Measurements from ENCODE around the gene CYFIP2. TPM values are rescaled to one million over a fixed set of nuclear protein-coding genes. Genes with fewer than 3 reads are reported as not detected.
"Not testable (repeated sequence)": the region's sequence is repeated elsewhere in the genome, so short reads cannot be mapped to it uniquely, and the experiment has no call there.

The CYFIP2 gene
- total RNA-seq, 1 donor from 2014 or later = 37.4 TPM

DNA sequence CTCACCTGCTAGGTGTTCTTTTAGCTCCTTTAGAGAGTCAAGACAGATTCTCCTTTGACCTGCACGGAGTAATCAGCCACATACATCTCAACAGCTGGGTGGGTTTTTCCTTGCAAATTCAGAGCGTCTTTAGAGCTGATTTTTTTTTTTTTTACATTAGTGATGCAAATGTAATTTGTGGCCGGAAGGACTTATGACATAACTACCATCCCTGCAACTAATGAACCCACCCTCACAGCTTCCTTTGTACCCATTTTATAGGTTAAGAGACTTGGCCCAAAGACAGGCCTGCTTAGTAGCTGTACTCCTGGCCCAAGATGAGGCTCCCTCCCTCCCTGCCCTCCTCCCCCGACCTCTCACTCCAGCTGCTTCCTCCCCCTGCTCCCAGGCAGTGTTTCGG lies 124.2 kb downstream of the CYFIP2 start:
- Mint-ChIP-seq H3K36me3 (ENCODE audit: low read depth) (peaks cover 5% of the 10 kb centered on the region), H3K4me3 (ENCODE audit: unreplicated experiment) (no peak overlapping the region), H3K4me1 (ENCODE audit: low read depth) (peaks cover 65% of the 10 kb centered on the region), H3K9me3 (ENCODE audit: low read depth) (peaks cover 2% of the 10 kb centered on the region), H3K27ac (ENCODE audit: unreplicated experiment) (peak overlapping the region; percentile 90), H3K27me3 (ENCODE audit: low read depth) (no peaks in the 10 kb centered on the region)
- no peak for TF ChIP-seq CTCF (IDR thresholded peaks at IDR 0.05)
- DNase-seq (ENCODE audit: low spot score) = no peak

- no peaks in the 10 kb centered on the region for H3K27me3 Mint-ChIP-seq (ENCODE audit: low read depth)
- no peak for TF ChIP-seq CTCF (IDR thresholded peaks at IDR 0.05)
- no peak for DNase-seq (ENCODE audit: low spot score)
- H3K36me3 Mint-ChIP-seq (ENCODE audit: low read depth) = peaks cover 5% of the 10 kb centered on the region
- no peak overlapping the region for H3K4me3 Mint-ChIP-seq (ENCODE audit: unreplicated experiment)
- H3K4me1 Mint-ChIP-seq (ENCODE audit: low read depth) = peaks cover 59% of the 10 kb centered on the region
- peaks cover 2% of the 10 kb centered on the region for H3K9me3 Mint-ChIP-seq (ENCODE audit: low read depth)
- H3K27ac Mint-ChIP-seq (ENCODE audit: unreplicated experiment) = peak overlapping the region; percentile 90
Measured at GRCh38 chr5:157390551-157391297, 124.8 kb downstream of the CYFIP2 start.

DNA sequence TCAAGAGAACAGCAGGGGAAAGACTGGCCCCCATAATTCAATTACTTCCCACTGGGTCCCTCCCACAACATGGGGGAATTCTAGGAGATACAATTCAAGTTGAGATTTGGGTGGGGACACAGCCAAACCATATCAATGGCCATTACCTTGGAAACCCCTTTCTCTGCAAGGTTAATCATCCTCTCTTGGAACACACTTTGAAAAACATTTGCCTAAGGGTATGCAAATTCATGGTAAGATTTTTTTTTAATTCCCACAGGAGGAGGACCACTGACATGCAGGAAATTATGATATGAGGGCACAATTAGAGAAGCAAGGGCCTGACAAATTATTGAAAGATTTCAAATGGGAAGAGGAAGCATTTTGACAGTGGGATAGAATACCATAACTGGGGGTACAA lies 132.4 kb downstream of the CYFIP2 start:
- Mint-ChIP-seq H3K4me1 (ENCODE audit: low read depth) (peaks cover 26% of the 10 kb centered on the region), H3K9me3 (ENCODE audit: low read depth) (peaks cover 16% of the 10 kb centered on the region), H3K36me3 (ENCODE audit: low read depth) (peaks cover 2% of the 10 kb centered on the region), H3K27me3 (ENCODE audit: low read depth) (no peaks in the 10 kb centered on the region), H3K4me3 (ENCODE audit: unreplicated experiment) (no peak overlapping the region), H3K27ac (ENCODE audit: unreplicated experiment) (no peak overlapping the region)
- TF ChIP-seq CTCF (IDR thresholded peaks at IDR 0.05) = no peak
- DNase-seq (ENCODE audit: low spot score) = no peak

- TF ChIP-seq CTCF (IDR thresholded peaks at IDR 0.05) = no peak
- H3K27me3 Mint-ChIP-seq (ENCODE audit: low read depth) = no peaks in the 10 kb centered on the region
- H3K4me1 Mint-ChIP-seq (ENCODE audit: low read depth) = peaks cover 12% of the 10 kb centered on the region
- no peak for DNase-seq (ENCODE audit: low spot score)
- no peak overlapping the region for H3K27ac Mint-ChIP-seq (ENCODE audit: unreplicated experiment)
- peaks cover 2% of the 10 kb centered on the region for H3K36me3 Mint-ChIP-seq (ENCODE audit: low read depth)
- peaks cover 27% of the 10 kb centered on the region for H3K9me3 Mint-ChIP-seq (ENCODE audit: low read depth)
- H3K4me3 Mint-ChIP-seq (ENCODE audit: unreplicated experiment) = no peak overlapping the region
Measured at GRCh38 chr5:157400741-157401495, 135.0 kb downstream of the CYFIP2 start.

- Mint-ChIP-seq H3K27ac (ENCODE audit: unreplicated experiment) (no peak overlapping the region), H3K36me3 (ENCODE audit: low read depth) (peaks cover 9% of the 10 kb centered on the region), H3K9me3 (ENCODE audit: low read depth) (peaks cover 26% of the 10 kb centered on the region)
Measured at GRCh38 chr5:157415838-157416237, 149.9 kb downstream of the CYFIP2 start.

DNA sequence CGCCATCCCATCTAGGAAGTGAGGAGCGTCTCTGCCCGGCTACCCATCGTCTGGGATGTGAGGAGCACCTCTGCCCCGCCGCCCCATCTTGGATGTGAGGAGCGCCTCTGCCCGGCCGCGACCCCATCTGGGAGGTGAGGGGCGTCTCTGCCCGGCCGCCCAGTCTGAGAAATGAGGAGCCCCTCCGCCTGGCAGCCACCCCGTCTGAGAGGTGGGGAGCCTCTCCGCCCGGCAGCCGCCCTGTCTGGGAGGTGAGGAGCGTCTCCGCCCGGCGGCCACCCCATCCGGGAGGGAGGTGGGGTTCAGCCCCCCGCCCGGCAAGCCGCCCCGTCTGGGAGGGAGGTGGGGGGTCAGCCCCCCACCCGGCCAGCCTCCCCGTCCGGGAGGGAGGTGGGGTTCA lies 153.6 kb downstream of the CYFIP2 start:
- H3K36me3 Mint-ChIP-seq (ENCODE audit: low read depth); H3K27ac Mint-ChIP-seq (ENCODE audit: unreplicated experiment); H3K27me3 Mint-ChIP-seq (ENCODE audit: low read depth); H3K4me1 Mint-ChIP-seq (ENCODE audit: low read depth); H3K4me3 Mint-ChIP-seq (ENCODE audit: unreplicated experiment): not testable (repeated sequence)
- peak; percentile 72 for DNase-seq (ENCODE audit: low spot score)
- peaks cover 13% of the 10 kb centered on the region for H3K9me3 Mint-ChIP-seq (ENCODE audit: low read depth)

More at GRCh38 chr5:157415838-157416237, 149.9 kb downstream of the CYFIP2 start:
- DNase-seq (ENCODE audit: low spot score) = no peak
- H3K27me3 Mint-ChIP-seq (ENCODE audit: low read depth) = no peaks in the 10 kb centered on the region
- H3K4me1 Mint-ChIP-seq (ENCODE audit: low read depth) = no peaks in the 10 kb centered on the region
- no peak for TF ChIP-seq CTCF (IDR thresholded peaks at IDR 0.05)
- no peak overlapping the region for H3K4me3 Mint-ChIP-seq (ENCODE audit: unreplicated experiment)

- peaks cover 13% of the 10 kb centered on the region for H3K9me3 Mint-ChIP-seq (ENCODE audit: low read depth)
- not testable (repeated sequence) for H3K4me1 Mint-ChIP-seq (ENCODE audit: low read depth); H3K27ac Mint-ChIP-seq (ENCODE audit: unreplicated experiment); H3K4me3 Mint-ChIP-seq (ENCODE audit: unreplicated experiment); H3K27me3 Mint-ChIP-seq (ENCODE audit: low read depth); H3K36me3 Mint-ChIP-seq (ENCODE audit: low read depth); DNase-seq (ENCODE audit: low spot score)
Measured at GRCh38 chr5:157429920-157430319, 164.0 kb downstream of the CYFIP2 start.
